ENCODE data around the gene ZNF169. TPM values are rescaled to one million over a fixed set of nuclear protein-coding genes. Genes with fewer than 3 reads are reported as not detected.

ZNF169 gene
- total RNA-seq, 4 donors from 2014 or later: 1.00 to 4.7 (median 1.3) TPM

- no peak for ATAC-seq
These were observed 27.0 kb downstream of the ZNF169 start for GRCh38 chr9:94286116-94286515.

GRCh38 chr9:94287877-94288513 lies 28.9 kb downstream of the ZNF169 start:
- intact Hi-C loops (cut with DNase I; ENCODE audit: low total_unique reads) (no loop called here), in situ Hi-C loops (cut with MboI; ENCODE audit: low sequenced_read_pairs in 4 of 4) (no loop called here)
- Histone ChIP-seq H3K27me3 (no peaks in the 10 kb centered on the region), H3K36me3 (peaks cover 0 to 11% of the 10 kb centered on the region in 2 donors), H3K9me3 (no peaks in the 10 kb centered on the region), H3K27ac (peak overlapping the region; percentile 39 to 58 (median 52)), H3K4me3 (no peak overlapping the region), H3K4me1 (peaks cover 10 to 13% of the 10 kb centered on the region in 2 donors)
- peak; percentile 50 to 74 for ATAC-seq
- TF ChIP-seq CTCF (IDR thresholded peaks at IDR 0.05 in 4 of 5, conservative IDR thresholded peaks at IDR 0.05 in 1 of 5) (no peak), POLR2A (IDR thresholded peaks at IDR 0.05) (no peak)
- DNase-seq: no peak

More at GRCh38 chr9:94286116-94286515, 27.0 kb downstream of the ZNF169 start:
- in situ Hi-C loops (cut with MboI; ENCODE audit: low sequenced_read_pairs in 4 of 4) (no loop called here), intact Hi-C loops (cut with DNase I; ENCODE audit: low total_unique reads) (no loop called here)
- TF ChIP-seq CTCF (IDR thresholded peaks at IDR 0.05 in 4 of 5, conservative IDR thresholded peaks at IDR 0.05 in 1 of 5) (no peak), POLR2A (IDR thresholded peaks at IDR 0.05) (no peak)
- no peak for DNase-seq
- Histone ChIP-seq H3K4me3 (no peak overlapping the region), H3K27ac (no peak overlapping the region), H3K27me3 (no peaks in the 10 kb centered on the region), H3K9me3 (no peaks in the 10 kb centered on the region), H3K36me3 (peaks cover 0 to 3% of the 10 kb centered on the region in 2 donors), H3K4me1 (peaks cover 6 to 13% of the 10 kb centered on the region in 2 donors)

GRCh38 chr9:94289691-94290090 lies 30.6 kb downstream of the ZNF169 start:
- in situ Hi-C loops (cut with MboI; ENCODE audit: low sequenced_read_pairs in 4 of 4) (no loop called here), intact Hi-C loops (cut with DNase I; ENCODE audit: low total_unique reads) (no loop called here)
- no peak for TF ChIP-seq CTCF (IDR thresholded peaks at IDR 0.05 in 4 of 5, conservative IDR thresholded peaks at IDR 0.05 in 1 of 5)
- TF ChIP-seq POLR2A (IDR thresholded peaks at IDR 0.05): no peak
- Histone ChIP-seq H3K27ac (no peak overlapping the region), H3K36me3 (peaks cover 0 to 17% of the 10 kb centered on the region in 2 donors), H3K27me3 (no peaks in the 10 kb centered on the region), H3K4me1 (peaks cover 10 to 13% of the 10 kb centered on the region in 2 donors), H3K4me3 (no peak overlapping the region), H3K9me3 (no peaks in the 10 kb centered on the region)
- DNase-seq (no peak), ATAC-seq (no peak)

DNA sequence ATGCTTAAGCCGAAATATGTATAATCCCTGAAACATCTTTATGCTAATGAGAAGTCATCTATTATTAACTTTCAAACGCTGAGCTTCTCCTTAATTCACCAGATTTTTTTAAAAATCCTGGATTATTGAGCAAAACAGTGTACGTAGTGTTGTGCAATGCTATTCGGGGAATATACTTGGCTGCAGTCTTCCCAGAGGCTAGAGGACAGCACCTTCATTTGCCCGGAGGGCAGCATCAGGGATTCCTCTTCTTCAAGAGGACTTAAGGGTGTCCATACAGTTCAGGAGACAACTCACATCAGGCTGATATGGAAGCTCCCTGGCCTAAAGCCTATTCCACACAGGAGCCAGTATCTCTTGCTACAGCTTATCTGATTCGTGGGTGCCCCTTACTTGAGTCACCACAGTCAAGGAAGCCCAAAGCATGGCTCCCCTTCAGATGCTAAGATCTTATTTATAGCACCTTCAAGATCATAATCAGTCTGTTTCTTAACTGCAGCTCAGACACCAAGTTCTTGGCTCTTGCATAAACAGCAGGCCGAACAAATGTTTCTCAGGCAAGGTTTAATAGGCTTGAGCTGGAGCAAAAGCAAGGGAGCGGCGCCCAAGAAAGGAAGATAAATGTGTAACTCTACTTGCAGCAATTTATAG lies 40.0 kb downstream of the ZNF169 start:
- Histone ChIP-seq H3K36me3 (peaks cover 0 to 2% of the 10 kb centered on the region in 2 donors), H3K27ac (no peak overlapping the region), H3K9me3 (no peaks in the 10 kb centered on the region), H3K4me1 (peaks cover 3 to 4% of the 10 kb centered on the region in 2 donors), H3K4me3 (no peak overlapping the region), H3K27me3 (no peaks in the 10 kb centered on the region)
- intact Hi-C loops (cut with DNase I; ENCODE audit: low total_unique reads) (no loop called here), in situ Hi-C loops (cut with MboI; ENCODE audit: low sequenced_read_pairs in 4 of 4) (no loop called here)
- TF ChIP-seq POLR2A (IDR thresholded peaks at IDR 0.05) (no peak), CTCF (IDR thresholded peaks at IDR 0.05 in 4 of 5, conservative IDR thresholded peaks at IDR 0.05 in 1 of 5) (no peak)
- ATAC-seq (no peak), DNase-seq (no peak)

All from gastrocnemius medialis (tissue), 4 donors.